H1 (cell line): ENCODE results near the gene CNGB1. TPM values are rescaled to one million over a fixed set of nuclear protein-coding genes. Genes with fewer than 3 reads are reported as not detected.

Experiments
- CTCF ChIA-PET: fragments of 300-600 bp; sonication (Branson Sonifier 250); formaldehyde crosslinking; loops from one replicate; lab custom pipeline; 2021; ENCODE audit not compliant: partially characterized antibody; lab: Charles Lee
- POLR2A ChIA-PET: fragments of 300-600 bp; sonication (Branson Sonifier 250); formaldehyde crosslinking; loops from one replicate; lab custom pipeline; 2021; ENCODE audit warnings: inconsistent platforms; ENCODE audit not compliant: partially characterized antibody; lab: Charles Lee
- DNase-seq, 2 experiments: peaks; one replicate each; pipeline versions ENCODE4 v3.0.0 to v3.0.0-alpha.2; 2010 to 2022; ENCODE audit warnings: low spot score in 2 of 2, low read depth in 1 of 2, mixed read lengths in 1 of 2
- FAIRE-seq: peaks from 2 replicates; lab custom pipeline; 2011; peaks lifted over from hg19 to GRCh38; lab: Jason Lieb, UNC
- H2AFZ ChIP-seq: 2 replicates; pipeline ENCODE4 v1.8.1; 2012; ENCODE audit warnings: low read length, inconsistent platforms
- H2AK5ac ChIP-seq: 2 replicates; pipeline ENCODE4 v1.6.1; 2013; ENCODE audit warnings: low read depth, low read length
- H2BK120ac ChIP-seq: replicated peaks from 2 replicates; pipeline ENCODE3; 2013; ENCODE audit warnings: low read depth, low read length, inconsistent platforms
- H2BK12ac ChIP-seq: 2 replicates; pipeline ENCODE4 v1.6.1; 2013; ENCODE audit warnings: low read depth, low read length
- H2BK15ac ChIP-seq: 2 replicates; pipeline ENCODE4 v1.6.1; 2013; ENCODE audit warnings: low read length
- H2BK20ac ChIP-seq: 2 replicates; pipeline ENCODE4 v1.6.1; 2013; ENCODE audit warnings: low read length
- H2BK5ac ChIP-seq: 2 replicates; pipeline ENCODE4 v1.6.1; 2013; ENCODE audit warnings: low read depth, low read length
- H3K14ac ChIP-seq: 2 replicates; pipeline ENCODE4 v1.6.1; 2013; ENCODE audit warnings: inconsistent platforms; ENCODE audit not compliant: insufficient read length
- H3K18ac ChIP-seq: 2 replicates; pipeline ENCODE4 v1.6.1; 2013; ENCODE audit warnings: low read length; ENCODE audit errors: extremely low read depth
- H3K23ac ChIP-seq: 2 replicates; pipeline ENCODE4 v1.6.1; 2013; ENCODE audit warnings: inconsistent platforms; ENCODE audit not compliant: insufficient read length
- H3K23me2 ChIP-seq: 2 replicates; pipeline ENCODE4 v1.6.1; 2013; ENCODE audit warnings: low read depth, low read length
- H3K27ac ChIP-seq: 2 replicates; pipeline ENCODE4 v1.6.1; 2011; ENCODE audit warnings: low read depth, low read length, inconsistent platforms
- H3K27me3 ChIP-seq, 4 experiments: replicated peaks in 1 of 4; 1 replicate in 1 of 4; 2 replicates in 3 of 4; pipeline versions ENCODE4 v1.6.1 to v1.8.1; 2011 to 2013; ENCODE audit warnings: low read length in 3 of 4, mild to moderate bottlenecking in 3 of 4, inconsistent platforms in 2 of 4, mixed read lengths in 2 of 4, moderate library complexity in 1 of 4; ENCODE audit not compliant: control insufficient read depth in 3 of 4, insufficient read depth in 3 of 4; ENCODE audit errors: extremely low read depth in 1 of 4
- H3K36me3 ChIP-seq, 4 experiments: 2 replicates each; pipeline versions ENCODE4 v1.6.1 to v1.8.1; 2011 to 2013; ENCODE audit warnings: mild to moderate bottlenecking in 4 of 4, low read length in 3 of 4, moderate library complexity in 2 of 4, control low read depth in 1 of 4, inconsistent platforms in 1 of 4; ENCODE audit not compliant: insufficient read depth in 4 of 4, control insufficient read depth in 2 of 4
- H3K4ac ChIP-seq: replicated peaks from 2 replicates; pipeline ENCODE3; 2013; ENCODE audit warnings: low read length, low read depth, mixed read lengths, inconsistent platforms; ENCODE audit not compliant: insufficient read length
- H3K4me1 ChIP-seq, 4 experiments: replicated peaks in 1 of 4; 1 replicate in 1 of 4; 2 replicates in 3 of 4; pipeline versions ENCODE4 v1.6.1 to v1.8.1; 2011 to 2013; ENCODE audit warnings: low read length in 3 of 4, inconsistent platforms in 2 of 4, mixed read lengths in 1 of 4; ENCODE audit not compliant: insufficient read depth in 4 of 4, control insufficient read depth in 3 of 4
- H3K4me2 ChIP-seq, 2 experiments: 2 replicates each; pipeline versions ENCODE4 v1.6.1 to v1.8.1; 2011 to 2013; ENCODE audit warnings: low read depth in 2 of 2, low read length in 2 of 2, control low read depth in 1 of 2, inconsistent platforms in 1 of 2, mild to moderate bottlenecking in 1 of 2; ENCODE audit not compliant: insufficient read depth in 1 of 2
- H3K4me3 ChIP-seq, 4 experiments: fragments of 200-600, 300-600 bp in 1 of 4; sonication (generic), shearing (Covaris generic), sonication (Bioruptor Twin) in 1 of 4; 2 replicates each; pipeline versions ENCODE4 v1.5.1 to v1.8.1; 2011 to 2016; ENCODE audit warnings: low read length in 4 of 4, low read depth in 3 of 4, control low read depth in 2 of 4, inconsistent platforms in 2 of 4, mild to moderate bottlenecking in 2 of 4, mixed read lengths in 1 of 4, moderate library complexity in 1 of 4; ENCODE audit not compliant: insufficient read depth in 2 of 4; ENCODE audit errors: extremely low read depth in 1 of 4
- H3K56ac ChIP-seq: replicated peaks from 2 replicates; pipeline ENCODE3; 2013; ENCODE audit warnings: low read depth, mild to moderate bottlenecking, mixed read lengths, low read length, inconsistent platforms; ENCODE audit not compliant: insufficient read length
- H3K79me1 ChIP-seq: 2 replicates; pipeline ENCODE4 v1.6.1; 2013; ENCODE audit warnings: low read depth, low read length, control low read depth
- H3K79me2 ChIP-seq, 2 experiments: 2 replicates each; pipeline versions ENCODE4 v1.6.1 to v1.8.1; 2012 to 2013; ENCODE audit warnings: low read length in 2 of 2, mild to moderate bottlenecking in 2 of 2, inconsistent platforms in 1 of 2; ENCODE audit not compliant: insufficient read depth in 2 of 2, control insufficient read depth in 1 of 2
- H3K9ac ChIP-seq, 4 experiments: replicated peaks in 1 of 4; 1 replicate in 1 of 4; 2 replicates in 3 of 4; pipeline versions ENCODE4 v1.6.1 to v1.8.1; 2011 to 2013; ENCODE audit warnings: low read depth in 3 of 4, low read length in 3 of 4, control low read depth in 2 of 4, mild to moderate bottlenecking in 2 of 4, moderate library complexity in 2 of 4, inconsistent platforms in 1 of 4; ENCODE audit errors: extremely low read depth in 1 of 4
- H3K9me3 ChIP-seq, 2 experiments: 2 replicates each; pipeline versions ENCODE4 v1.6.1 to v1.8.1; 2012 to 2013; ENCODE audit warnings: mild to moderate bottlenecking in 2 of 2, moderate library complexity in 2 of 2, control low read depth in 1 of 2, inconsistent platforms in 1 of 2, low read depth in 1 of 2, low read length in 1 of 2, mixed read lengths in 1 of 2; ENCODE audit not compliant: insufficient read depth in 2 of 2
- H4K20me1 ChIP-seq, 2 experiments: replicated peaks in 1 of 2; 2 replicates each; pipeline versions ENCODE3 to v1.8.1; 2011 to 2013; ENCODE audit warnings: inconsistent platforms in 2 of 2, low read length in 2 of 2, mild to moderate bottlenecking in 1 of 2; ENCODE audit not compliant: insufficient read depth in 2 of 2, control insufficient read depth in 1 of 2
- H4K5ac ChIP-seq: 2 replicates; pipeline ENCODE4 v1.6.1; 2013; ENCODE audit warnings: low read length, low read depth, mixed read lengths, inconsistent platforms; ENCODE audit not compliant: insufficient read length
- H4K8ac ChIP-seq: 2 replicates; pipeline ENCODE4 v1.8.0; 2013; ENCODE audit warnings: mild to moderate bottlenecking, moderate library complexity, low read length, inconsistent platforms; ENCODE audit not compliant: insufficient read depth; ENCODE audit errors: extremely low read depth
- H4K91ac ChIP-seq: replicated peaks from 2 replicates; pipeline ENCODE3; 2013; ENCODE audit warnings: low read length, mixed read lengths, inconsistent platforms; ENCODE audit not compliant: insufficient read length
- CHD2 ChIP-seq: IDR thresholded peaks from 2 replicates; pipeline ENCODE4 v1.6.1; 2012; ENCODE audit warnings: low read length, improper control_type of control experiment
- EGR1 ChIP-seq: IDR thresholded peaks from 2 replicates; pipeline ENCODE4 v1.6.1; 2011; ENCODE audit warnings: low read depth, low read length, borderline replicate concordance
- PHF8 ChIP-seq: fragments of 200-600 bp; sonication (generic); conservative IDR thresholded peaks from 2 replicates; pipeline ENCODE4 v1.7.1; 2012; ENCODE audit warnings: low read depth, mild to moderate bottlenecking, inconsistent platforms, low read length, moderate library complexity
- POLR2A ChIP-seq, 2 experiments: IDR thresholded peaks; 1 replicate in 1 of 2; 2 replicates in 1 of 2; pipeline ENCODE4 v1.6.1; 2011; ENCODE audit warnings: low read depth in 2 of 2, low read length in 2 of 2, mild to moderate bottlenecking in 2 of 2; ENCODE audit errors: control extremely low read depth in 1 of 2
- POLR2AphosphoS5 ChIP-seq: IDR thresholded peaks from 2 replicates; pipeline ENCODE4 v1.6.1; 2011; ENCODE audit warnings: low read depth, low read length
- SP4 ChIP-seq: IDR thresholded peaks from 2 replicates; pipeline ENCODE4 v1.6.1; 2012; ENCODE audit warnings: low read length, inconsistent platforms
- SRF ChIP-seq: IDR thresholded peaks from 2 replicates; pipeline ENCODE4 v1.6.1; 2011; ENCODE audit warnings: mild to moderate bottlenecking, low read depth, low read length, moderate library complexity
- WGBS, 2 experiments: shearing (Covaris generic) in 1 of 2; methylation state at CpG; one replicate each; pipeline versions ENCODE4 v1.1.6 to v1.1.7; 2013 to 2015; ENCODE audit warnings: low lambda C conversion rate in 2 of 2, mixed read lengths in 2 of 2, inconsistent platforms in 1 of 2, low coverage in 1 of 2, missing lambda C conversion rate in 1 of 2; ENCODE audit not compliant: insufficient replicate concordance in 2 of 2, insufficient coverage in 1 of 2, insufficient read length in 1 of 2; ENCODE audit errors: extremely low coverage in 1 of 2, missing lambda C conversion rate in 1 of 2; 5-methylcytosine and 5-hydroxymethylcytosine counted together
- polyA plus RNA-seq, 7 experiments: library from polyadenylated mRNA; depleted of rRNA in 3 of 7; stranded (reverse) in 5 of 7; unstranded in 2 of 7; fragments of >200 nt in 5 of 7; fragments of 200-250 nt in 2 of 7; gene quantifications; 1 replicate in 5 of 7; 2 replicates in 1 of 7; 4 replicates in 1 of 7; pipeline versions ENCODE4 v1.2.1 to v1.2.3, GENCODE V29; 2011 to 2013; ENCODE audit warnings: missing spikeins in 2 of 7, mixed read lengths in 2 of 7
- total RNA-seq: library from RNA; stranded (reverse); fragmentation: NEBNext Ultra II Directional; extraction: Animal tissue kit (Norgen Biotek cat#: 25700); gene quantifications from 2 replicates; pipeline ENCODE4 v1.2.1, GENCODE V29; 2021
- TF ChIP-seq, protein P1 (sequence below), 3 experiments: IDR thresholded peaks; 1 replicate in 2 of 3; 2 replicates in 1 of 3; pipeline versions ENCODE4 v1.5.1 to v1.6.1; 2011; ENCODE audit warnings: low read length in 3 of 3, mild to moderate bottlenecking in 3 of 3, inconsistent platforms in 2 of 3, low read depth in 1 of 3, moderate library complexity in 1 of 3; ENCODE audit not compliant: insufficient read depth in 1 of 3; ENCODE audit errors: control extremely low read depth in 1 of 3
- TF ChIP-seq, protein P2 (sequence below): IDR thresholded peaks from 2 replicates; pipeline ENCODE4 v1.6.1; 2011; ENCODE audit warnings: low read depth, mild to moderate bottlenecking, low read length; ENCODE audit not compliant: insufficient read depth
- TF ChIP-seq, protein P3 (sequence below): IDR thresholded peaks from 2 replicates; pipeline ENCODE4 v1.6.1; 2012; ENCODE audit warnings: inconsistent platforms

The CNGB1 gene
- total and polyA plus RNA-seq, 2 of the 8 experiments (the other 6 are each of a cell fraction or from before 2014, with no cell fraction given) = not detected

GRCh38 chr16:57892447-57893096, 78.4 kb downstream of the CNGB1 start:
- H3K14ac ChIP-seq = no peak overlapping the region
- no peak overlapping the region for H2BK15ac ChIP-seq
- no peak overlapping the region for H3K18ac ChIP-seq
- H3K4ac ChIP-seq = no peak overlapping the region
- H3K4me3 ChIP-seq = no peak overlapping the region
- no peaks in the 10 kb centered on the region for H3K79me2 ChIP-seq
- ChIA-PET CTCF (interaction anchor here (0.5 to 1.7 kb wide), 12 partner anchors 8 to 399 kb away, joined by 3 to 5 read pairs (median 4); partner anchors contain the start of genes ADGRG3, USB1 and ZNF319), POLR2A (interaction anchor here (0.8 to 1.5 kb wide), 2 partner anchors 10 to 113 kb away, joined by 3 to 4 read pairs; no protein-coding TSS in a partner anchor)
- no peak overlapping the region for H4K8ac ChIP-seq
- no peak overlapping the region for H3K9ac ChIP-seq
- no peak overlapping the region for H2AK5ac ChIP-seq
- H3K79me1 ChIP-seq = no peaks in the 10 kb centered on the region
- H2BK5ac ChIP-seq = no peak overlapping the region
- no peak overlapping the region for H2BK120ac ChIP-seq
- H3K9me3 ChIP-seq = no peaks in the 10 kb centered on the region
- no peaks in the 10 kb centered on the region for H3K27me3 ChIP-seq
- WGBS, 2 experiments = 90% methylated on average over 10 of the region's 10 CpGs; no CpG with 5 or more reads in 1 of the 2 experiments
- no peak overlapping the region; the same call in 1 of the 2 replicates for H2BK12ac ChIP-seq
- H4K91ac ChIP-seq = no peak overlapping the region
- no peak overlapping the region for H3K4me2 ChIP-seq
- no peak overlapping the region for H2BK20ac ChIP-seq
- H2AFZ ChIP-seq = 0 out of 2 replicates have a peak overlapping the region, but pooled peaks have one; percentile 49
- H4K20me1 ChIP-seq = no peaks in the 10 kb centered on the region
- H3K27ac ChIP-seq = no peak overlapping the region
- no peaks in the 10 kb centered on the region for H3K36me3 ChIP-seq
- H3K23ac ChIP-seq = no peak overlapping the region
- H3K56ac ChIP-seq = no peak overlapping the region
- no peak for DNase-seq
- no peak for FAIRE-seq
- H3K23me2 ChIP-seq = no peaks in the 10 kb centered on the region
- no peak overlapping the region for H4K5ac ChIP-seq
- H3K4me1 ChIP-seq = peaks cover 0 to 5% (median under 1%) of the 10 kb centered on the region in 4 experiments; a peak in 2 of 7 replicates
- TF ChIP-seq EGR1 (no peak), POLR2AphosphoS5 (no peak), SRF (no peak), PHF8 (no peak), SP4 (no peak), CHD2 (no peak), POLR2A (IDR thresholded peaks at IDR 0.05; ENCODE audit: control extremely low read depth in 1 of 2, low read depth in 2 of 2, low read length in 2 of 2) (no peak)
- TF ChIP-seq, protein P1, sequence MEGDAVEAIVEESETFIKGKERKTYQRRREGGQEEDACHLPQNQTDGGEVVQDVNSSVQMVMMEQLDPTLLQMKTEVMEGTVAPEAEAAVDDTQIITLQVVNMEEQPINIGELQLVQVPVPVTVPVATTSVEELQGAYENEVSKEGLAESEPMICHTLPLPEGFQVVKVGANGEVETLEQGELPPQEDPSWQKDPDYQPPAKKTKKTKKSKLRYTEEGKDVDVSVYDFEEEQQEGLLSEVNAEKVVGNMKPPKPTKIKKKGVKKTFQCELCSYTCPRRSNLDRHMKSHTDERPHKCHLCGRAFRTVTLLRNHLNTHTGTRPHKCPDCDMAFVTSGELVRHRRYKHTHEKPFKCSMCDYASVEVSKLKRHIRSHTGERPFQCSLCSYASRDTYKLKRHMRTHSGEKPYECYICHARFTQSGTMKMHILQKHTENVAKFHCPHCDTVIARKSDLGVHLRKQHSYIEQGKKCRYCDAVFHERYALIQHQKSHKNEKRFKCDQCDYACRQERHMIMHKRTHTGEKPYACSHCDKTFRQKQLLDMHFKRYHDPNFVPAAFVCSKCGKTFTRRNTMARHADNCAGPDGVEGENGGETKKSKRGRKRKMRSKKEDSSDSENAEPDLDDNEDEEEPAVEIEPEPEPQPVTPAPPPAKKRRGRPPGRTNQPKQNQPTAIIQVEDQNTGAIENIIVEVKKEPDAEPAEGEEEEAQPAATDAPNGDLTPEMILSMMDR (IDR thresholded peaks at IDR 0.05; ENCODE audit: control extremely low read depth in 1 of 3, insufficient read depth in 1 of 3, low read depth in 1 of 3, low read length in 3 of 3) = no peak
- TF ChIP-seq, protein P2, sequence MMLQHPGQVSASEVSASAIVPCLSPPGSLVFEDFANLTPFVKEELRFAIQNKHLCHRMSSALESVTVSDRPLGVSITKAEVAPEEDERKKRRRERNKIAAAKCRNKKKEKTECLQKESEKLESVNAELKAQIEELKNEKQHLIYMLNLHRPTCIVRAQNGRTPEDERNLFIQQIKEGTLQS = no peak
- TF ChIP-seq, protein P3, sequence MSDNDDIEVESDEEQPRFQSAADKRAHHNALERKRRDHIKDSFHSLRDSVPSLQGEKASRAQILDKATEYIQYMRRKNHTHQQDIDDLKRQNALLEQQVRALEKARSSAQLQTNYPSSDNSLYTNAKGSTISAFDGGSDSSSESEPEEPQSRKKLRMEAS = no peak
